HG03565 (cell line): ENCODE data around the gene ARHGAP4.

Experiments used
- ATAC-seq: cut with Tn5 transposase; IDR thresholded peaks from one replicate; pipeline ENCODE4 v1.9.1; 2021; ENCODE audit warnings: mild to moderate bottlenecking, moderate library complexity; ENCODE audit not compliant: unreplicated experiment

The ARHGAP4 gene

DNA sequence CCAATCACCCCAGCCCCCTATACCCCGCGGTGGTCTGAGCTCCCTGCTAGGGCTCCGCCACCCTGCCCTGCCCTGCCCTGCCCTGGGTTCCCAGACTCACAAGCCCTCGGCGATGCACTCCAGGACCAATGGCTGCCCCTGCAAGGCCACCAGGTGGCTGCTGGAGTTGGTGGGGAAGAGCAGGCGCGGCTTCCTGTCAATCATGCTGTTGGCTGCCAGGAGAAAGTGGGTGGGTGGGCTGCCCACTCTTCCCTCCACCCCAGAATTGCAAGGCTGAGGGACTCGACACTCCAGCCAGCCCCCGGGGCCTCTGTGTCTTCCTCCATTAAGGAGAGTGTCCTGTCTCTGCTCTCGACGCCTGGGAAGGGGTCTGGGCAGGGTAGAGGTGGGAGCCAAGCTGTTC lies 55.8 kb downstream of the ARHGAP4 start:
- no peak for ATAC-seq

GRCh38 chrX:153869473-153870287 lies 56.4 kb downstream of the ARHGAP4 start:
- ATAC-seq = no peak

- no peak for ATAC-seq
Observed at GRCh38 chrX:153868576-153869472, 57.2 kb downstream of the ARHGAP4 start.

- no peak for ATAC-seq
Observed at GRCh38 chrX:153867671-153868070, 58.4 kb downstream of the ARHGAP4 start.

GRCh38 chrX:153867139-153867538 lies 58.9 kb downstream of the ARHGAP4 start:
- ATAC-seq = no peak

- ATAC-seq = no peak
Observed at GRCh38 chrX:153866302-153867019, 59.6 kb downstream of the ARHGAP4 start.

GRCh38 chrX:153865685-153866084 lies 60.4 kb downstream of the ARHGAP4 start:
- no peak for ATAC-seq

GRCh38 chrX:153865321-153865580 lies 60.8 kb downstream of the ARHGAP4 start:
- ATAC-seq = no peak

DNA sequence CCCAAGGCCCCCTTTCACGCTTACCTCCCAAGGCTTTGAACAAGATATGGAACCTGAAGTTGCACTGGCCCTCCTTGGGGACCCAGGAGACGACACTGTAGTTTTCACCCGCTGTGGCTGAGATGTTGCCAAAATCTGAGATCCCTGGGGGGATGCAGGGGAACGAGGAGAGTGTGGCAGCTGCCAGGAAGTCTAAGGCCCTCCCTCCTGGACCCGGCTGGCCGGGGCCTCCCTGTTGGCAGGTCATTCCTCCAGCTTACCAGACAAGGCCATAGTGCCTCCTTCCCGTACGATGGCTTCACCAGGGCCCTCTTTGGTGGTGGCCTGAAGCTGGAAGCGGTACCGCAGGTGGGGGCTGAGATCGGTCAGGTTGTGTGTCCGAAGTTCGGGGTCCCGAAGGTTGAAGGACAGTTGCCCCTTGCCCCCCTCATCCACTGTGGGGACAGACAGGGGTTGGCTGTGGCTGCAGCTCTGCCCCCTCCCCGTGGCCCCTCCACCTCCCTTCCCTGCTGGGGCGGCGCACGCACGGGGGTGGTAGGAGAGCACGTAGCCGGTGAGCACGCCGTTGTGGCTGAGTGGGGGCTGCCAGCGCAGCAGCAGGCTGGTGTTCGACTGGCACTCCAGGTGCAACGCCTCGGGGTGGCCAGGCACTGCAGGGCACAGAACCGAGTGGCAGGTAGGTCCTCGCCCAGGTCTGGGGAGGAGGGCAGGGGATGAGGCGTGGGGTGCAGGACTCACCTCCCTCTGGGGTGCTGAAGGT lies 61.3 kb downstream of the ARHGAP4 start:
- ATAC-seq = no peak

DNA sequence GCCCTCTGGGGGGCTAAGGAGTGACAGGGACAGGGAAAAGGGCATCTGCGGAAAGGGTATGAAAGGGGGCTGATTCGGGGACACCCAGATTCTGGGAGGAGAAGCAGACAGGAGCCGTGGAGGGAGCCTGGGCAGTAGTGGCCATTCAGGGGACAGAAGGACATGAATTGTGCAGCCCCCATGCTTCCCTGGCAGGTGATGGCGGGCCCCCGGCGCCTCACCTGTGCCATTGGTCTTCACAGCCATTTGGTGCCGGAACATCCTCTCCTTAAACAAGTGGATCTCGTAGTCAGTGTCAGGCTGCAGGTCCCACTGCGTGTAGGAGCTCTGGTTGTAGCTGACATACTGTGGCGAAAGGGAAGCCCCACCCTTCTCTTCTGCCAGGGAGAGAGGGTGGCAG lies 62.0 kb downstream of the ARHGAP4 start:
- no peak for ATAC-seq

- no peak for ATAC-seq
Observed at GRCh38 chrX:153863251-153863991, 62.6 kb downstream of the ARHGAP4 start.

GRCh38 chrX:153862369-153863250 lies 63.5 kb downstream of the ARHGAP4 start:
- ATAC-seq = no peak

DNA sequence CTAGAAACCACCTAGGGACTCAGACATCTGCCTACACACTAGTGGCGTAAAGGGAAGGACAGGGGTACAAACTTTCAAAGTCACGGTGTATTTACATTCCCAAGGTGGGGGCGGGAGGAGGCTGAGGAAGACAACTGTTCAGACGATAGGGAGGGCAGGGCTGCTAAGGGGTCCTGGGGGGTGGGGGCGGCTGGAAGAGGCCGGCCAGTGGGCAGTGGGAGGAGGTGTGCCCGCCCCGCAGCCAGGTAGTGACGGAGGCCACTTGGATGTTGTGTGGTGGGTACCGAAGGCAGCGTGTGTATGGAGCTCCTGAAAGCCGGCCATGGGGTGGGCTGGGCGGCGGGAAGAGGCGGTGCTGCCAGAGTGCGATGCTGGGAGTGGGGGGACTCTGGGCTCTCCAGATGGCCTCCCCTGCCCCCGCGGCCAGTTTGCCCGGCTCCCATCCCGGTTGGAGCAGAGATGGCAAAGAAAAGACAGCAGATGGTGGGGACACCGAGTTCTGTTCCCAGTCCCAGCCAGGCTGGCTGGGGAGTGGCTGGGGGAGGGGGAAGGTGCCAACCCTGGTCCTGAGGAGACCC lies 64.2 kb downstream of the ARHGAP4 start:
- ATAC-seq = no peak

DNA sequence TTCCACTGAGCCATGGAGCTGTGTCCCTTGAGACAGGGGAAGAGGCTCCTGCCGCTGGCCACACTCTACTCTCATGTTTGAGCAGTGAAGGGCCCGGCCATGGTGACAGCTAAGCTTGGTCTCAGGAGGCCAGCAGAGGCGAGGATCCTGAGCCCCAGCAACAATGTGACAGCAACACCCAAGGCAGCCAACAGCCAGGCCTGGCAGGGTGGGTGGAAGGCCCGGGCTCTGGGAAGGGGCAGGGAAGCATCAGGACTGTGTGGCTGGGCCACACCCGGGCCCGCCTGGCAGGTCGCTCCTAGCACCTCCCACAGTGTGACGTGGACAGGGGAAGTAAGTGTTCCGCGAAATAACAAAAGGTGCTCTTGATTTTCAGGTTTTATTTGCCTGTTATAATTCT lies 64.9 kb downstream of the ARHGAP4 start:
- ATAC-seq = no peak
